HL-60/S4 treated with retinoic acid at 250 ng/mL for 4 days and 3 days (cell line): ENCODE results near the gene ZNF597.
"Not testable (repeated sequence)": the region's sequence is repeated elsewhere in the genome, so short reads cannot be mapped to it uniquely, and the experiment has no call there.

Source experiments
- in situ Hi-C: fragments of 300-500 bp; cut with MboI; formaldehyde crosslinking; loops from 2 replicates; pipeline ENCODE4 v1.7.0; 2022; ENCODE audit warnings: low sequenced_read_pairs

The ZNF597 gene

DNA sequence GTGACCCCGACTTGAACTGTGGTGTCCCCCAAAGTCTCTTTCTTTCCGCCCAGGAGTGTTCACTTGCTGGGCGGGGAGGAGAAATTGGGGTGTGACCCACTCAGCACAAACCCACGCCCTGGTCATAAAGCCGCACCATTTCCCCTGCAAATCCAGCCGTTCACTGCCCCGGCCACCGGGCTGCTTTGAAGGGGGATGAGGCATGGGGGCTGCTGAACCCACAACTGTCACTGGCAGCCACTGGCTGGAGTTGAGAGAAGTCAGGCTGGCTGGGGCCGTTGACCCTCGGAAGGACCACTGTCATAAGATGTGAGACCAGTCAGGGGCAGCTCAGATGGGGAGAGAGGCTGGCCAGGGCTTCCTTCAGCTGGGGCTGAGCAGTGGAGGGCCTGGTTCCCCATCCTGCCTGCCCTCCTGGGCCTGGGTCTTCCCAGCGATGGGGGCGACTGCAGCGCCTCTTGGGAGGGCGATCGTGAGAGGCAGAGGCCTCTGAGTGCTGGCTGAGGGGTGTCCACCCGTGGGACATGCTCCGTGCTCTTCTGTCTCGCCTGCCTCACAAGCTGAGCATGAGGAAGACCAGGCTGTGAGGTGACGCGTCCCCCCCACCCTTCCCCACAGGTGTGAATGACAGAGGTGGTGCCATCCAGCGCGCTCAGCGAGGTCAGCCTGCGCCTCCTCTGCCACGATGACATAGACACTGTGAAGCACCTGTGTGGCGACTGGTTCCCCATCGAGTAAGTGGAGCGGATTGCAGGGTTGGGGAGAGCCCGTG, 32.5 kb upstream of the ZNF597 start:
- in situ Hi-C loops = no loop called here

GRCh38 chr16:3474870-3475269, 31.6 kb upstream of the ZNF597 start:
- in situ Hi-C loops = not testable (repeated sequence)

DNA sequence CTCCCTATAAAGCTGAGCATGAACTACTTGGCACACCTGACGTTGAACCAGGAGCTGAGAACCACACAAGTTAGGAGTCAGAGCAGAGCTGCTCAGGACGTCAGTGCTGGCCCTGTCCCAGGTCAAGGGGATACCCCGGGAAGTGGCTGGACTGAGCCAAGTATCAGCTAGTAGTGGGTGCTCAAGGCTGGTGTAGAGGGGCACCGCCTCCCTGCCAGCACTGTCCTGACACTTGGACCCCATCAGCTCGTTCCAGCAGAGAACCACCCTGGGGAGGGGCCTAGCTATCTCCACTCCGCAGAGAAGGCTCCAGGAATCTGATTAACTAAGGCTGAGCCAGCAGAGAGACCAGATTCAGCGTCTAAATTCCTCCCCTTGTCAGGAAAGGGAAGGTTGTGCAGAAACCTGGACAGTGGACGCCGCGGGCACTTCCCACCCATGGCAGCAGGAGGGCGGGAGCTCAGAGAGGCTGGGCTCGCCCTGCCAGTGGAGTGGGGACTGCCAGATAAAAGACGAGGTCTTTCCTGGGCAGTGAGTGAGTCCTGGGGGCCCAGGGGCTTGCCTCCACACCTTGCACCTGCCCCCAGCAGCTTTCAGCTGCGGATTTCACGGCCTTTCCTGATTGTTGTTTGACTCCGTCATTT, 31.0 kb upstream of the ZNF597 start:
- in situ Hi-C loops = no loop called here

- in situ Hi-C loops = not testable (repeated sequence)
Observed at GRCh38 chr16:3473596-3473943, 30.3 kb upstream of the ZNF597 start.

GRCh38 chr16:3472878-3473595, 29.7 kb upstream of the ZNF597 start:
- in situ Hi-C loops = no loop called here

GRCh38 chr16:3471518-3472176, 28.3 kb upstream of the ZNF597 start:
- in situ Hi-C loops = no loop called here

DNA sequence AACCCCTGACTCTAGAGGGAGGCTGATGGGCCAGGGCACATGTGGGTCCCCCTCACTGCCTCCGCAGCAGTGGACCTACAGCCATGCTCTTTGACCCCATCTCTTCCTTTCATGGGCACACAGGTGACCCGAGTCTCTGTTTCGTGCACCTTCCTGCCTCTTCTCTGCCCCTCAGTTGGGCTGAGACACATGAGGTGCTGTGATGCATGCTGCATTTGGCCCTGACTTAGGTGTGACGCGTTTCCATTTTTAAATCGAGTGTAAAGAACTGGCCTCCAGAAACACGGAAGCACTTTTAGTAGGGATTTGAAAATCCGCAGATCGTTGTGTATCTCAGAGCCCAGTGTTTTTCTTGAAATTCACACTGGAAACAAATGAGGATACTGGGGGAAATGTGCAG, 27.4 kb upstream of the ZNF597 start:
- in situ Hi-C loops = no loop called here

GRCh38 chr16:3469736-3470135, 26.4 kb upstream of the ZNF597 start:
- in situ Hi-C loops = no loop called here

GRCh38 chr16:3468501-3468900, 25.2 kb upstream of the ZNF597 start:
- in situ Hi-C loops = no loop called here

GRCh38 chr16:3467921-3468320, 24.6 kb upstream of the ZNF597 start:
- in situ Hi-C loops = no loop called here

- in situ Hi-C loops = no loop called here
Observed at GRCh38 chr16:3467182-3467581, 23.9 kb upstream of the ZNF597 start.

GRCh38 chr16:3465911-3466584, 22.7 kb upstream of the ZNF597 start:
- in situ Hi-C loops = no loop called here

DNA sequence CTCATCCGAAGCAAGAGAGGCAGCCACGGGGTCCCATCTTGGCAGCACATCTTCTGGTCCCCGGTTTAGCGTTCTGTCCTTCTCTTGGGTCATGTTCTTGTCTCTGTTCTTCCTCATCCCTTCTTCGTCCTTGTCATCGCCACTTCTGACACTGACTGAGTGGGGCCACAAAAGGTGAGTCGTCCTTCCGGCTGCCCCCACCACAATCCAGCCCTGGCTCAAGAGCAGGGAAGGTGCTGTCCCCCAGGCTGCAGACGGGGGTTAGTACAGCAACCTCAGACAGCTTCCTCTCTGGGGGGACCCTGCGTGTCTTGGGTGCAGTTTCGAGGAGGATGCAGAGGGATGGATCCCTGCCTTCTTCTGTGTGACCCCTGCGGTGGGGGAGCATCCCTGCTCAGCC, 22.0 kb upstream of the ZNF597 start:
- in situ Hi-C loops = no loop called here

DNA sequence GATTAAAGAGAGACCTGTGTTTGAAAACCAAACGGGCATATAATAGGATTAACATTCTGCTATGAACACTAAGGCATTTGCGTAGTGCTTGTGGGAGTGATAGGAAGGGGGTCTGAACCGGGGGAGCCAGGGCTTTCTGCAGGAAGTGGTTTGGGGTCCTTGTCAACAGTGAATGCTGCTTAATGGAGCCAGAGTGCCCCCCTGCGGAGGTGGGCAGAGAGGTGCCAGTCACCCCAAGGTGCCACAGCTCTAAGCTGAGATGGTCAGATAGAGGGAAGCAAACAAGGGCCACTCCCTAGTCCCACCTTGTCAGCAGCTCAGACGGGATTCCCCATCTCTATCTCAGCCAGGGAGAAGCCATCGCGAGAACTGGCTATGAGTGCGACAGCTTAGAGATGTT, 17.8 kb upstream of the ZNF597 start:
- in situ Hi-C loops = no loop called here

GRCh38 chr16:3460585-3460984, 17.3 kb upstream of the ZNF597 start:
- in situ Hi-C loops = no loop called here

GRCh38 chr16:3460121-3460520, 16.8 kb upstream of the ZNF597 start:
- in situ Hi-C loops = no loop called here

- in situ Hi-C loops = no loop called here
Observed at GRCh38 chr16:3459401-3460090, 16.2 kb upstream of the ZNF597 start.

- in situ Hi-C loops = no loop called here
Observed at GRCh38 chr16:3458852-3459361, 15.6 kb upstream of the ZNF597 start.

GRCh38 chr16:3458278-3458851, 15.1 kb upstream of the ZNF597 start:
- in situ Hi-C loops = no loop called here
